ENCODE results near the gene USO1.

DNA sequence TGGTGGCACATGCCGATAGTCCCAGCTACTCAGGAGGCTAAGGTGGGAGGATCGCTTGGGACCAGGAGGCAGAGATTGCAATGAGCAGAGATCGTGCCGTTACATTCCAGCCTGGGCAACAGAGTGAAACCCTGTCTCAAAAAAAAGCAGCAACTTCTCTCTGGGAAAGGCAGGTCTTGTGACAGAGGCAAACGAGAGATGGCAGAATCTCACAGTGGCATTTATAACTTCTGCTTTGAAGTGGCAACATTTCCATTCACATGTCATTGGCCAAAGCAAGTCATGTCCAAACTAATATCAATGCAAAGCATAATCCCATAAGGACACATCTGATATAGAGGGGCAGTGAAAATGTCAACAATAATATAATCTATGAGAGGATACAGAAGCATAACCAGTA, 98.0 kb downstream of the USO1 start:
- TF ChIP-seq, protein P1, sequence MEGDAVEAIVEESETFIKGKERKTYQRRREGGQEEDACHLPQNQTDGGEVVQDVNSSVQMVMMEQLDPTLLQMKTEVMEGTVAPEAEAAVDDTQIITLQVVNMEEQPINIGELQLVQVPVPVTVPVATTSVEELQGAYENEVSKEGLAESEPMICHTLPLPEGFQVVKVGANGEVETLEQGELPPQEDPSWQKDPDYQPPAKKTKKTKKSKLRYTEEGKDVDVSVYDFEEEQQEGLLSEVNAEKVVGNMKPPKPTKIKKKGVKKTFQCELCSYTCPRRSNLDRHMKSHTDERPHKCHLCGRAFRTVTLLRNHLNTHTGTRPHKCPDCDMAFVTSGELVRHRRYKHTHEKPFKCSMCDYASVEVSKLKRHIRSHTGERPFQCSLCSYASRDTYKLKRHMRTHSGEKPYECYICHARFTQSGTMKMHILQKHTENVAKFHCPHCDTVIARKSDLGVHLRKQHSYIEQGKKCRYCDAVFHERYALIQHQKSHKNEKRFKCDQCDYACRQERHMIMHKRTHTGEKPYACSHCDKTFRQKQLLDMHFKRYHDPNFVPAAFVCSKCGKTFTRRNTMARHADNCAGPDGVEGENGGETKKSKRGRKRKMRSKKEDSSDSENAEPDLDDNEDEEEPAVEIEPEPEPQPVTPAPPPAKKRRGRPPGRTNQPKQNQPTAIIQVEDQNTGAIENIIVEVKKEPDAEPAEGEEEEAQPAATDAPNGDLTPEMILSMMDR (IDR thresholded peaks at IDR 0.05; ENCODE audit: borderline replicate concordance, extremely low read depth, low read length, poor library complexity, severe bottlenecking) = no peak
- TF ChIP-seq EZH2 (IDR thresholded peaks at IDR 0.05; ENCODE audit: borderline replicate concordance, low read depth, low read length, severe bottlenecking) = no peak
